Muscle layer of duodenum (tissue), 2 donors: Measurements from ENCODE around the gene RTN4RL2.

Experiments
- H3K27ac ChIP-seq: one replicate; pipeline ENCODE4 v1.7.0; 2013; ENCODE audit warnings: mild to moderate bottlenecking, low read length
- H3K27me3 ChIP-seq: one replicate; pipeline ENCODE4 v1.7.0; 2013; ENCODE audit warnings: low read depth, mild to moderate bottlenecking, control low read depth, low read length
- H3K36me3 ChIP-seq, 2 donors: one replicate each; pipeline ENCODE4 v1.7.0; 2013; ENCODE audit warnings: low read length in 2 of 2, control low read depth in 1 of 2, mild to moderate bottlenecking in 1 of 2; ENCODE audit not compliant: insufficient read depth in 2 of 2, control insufficient read depth in 1 of 2
- H3K4me1 ChIP-seq, 2 donors: one replicate each; pipeline ENCODE4 v1.7.0; 2013; ENCODE audit warnings: low read length in 2 of 2, mild to moderate bottlenecking in 2 of 2, control low read depth in 1 of 2, moderate library complexity in 1 of 2; ENCODE audit not compliant: insufficient read depth in 2 of 2, control insufficient read depth in 1 of 2
- H3K4me3 ChIP-seq, 2 donors: one replicate each; pipeline ENCODE4 v1.7.0; 2013; ENCODE audit warnings: low read length in 2 of 2, low read depth in 1 of 2, mild to moderate bottlenecking in 1 of 2
- H3K9me3 ChIP-seq, 2 donors: one replicate each; pipeline ENCODE4 v1.7.0; 2013; ENCODE audit warnings: low read length in 2 of 2, control low read depth in 1 of 2, mild to moderate bottlenecking in 1 of 2; ENCODE audit not compliant: control insufficient read depth in 1 of 2
- donor health status: healthy.

The RTN4RL2 gene

GRCh38 chr11:57508341-57509170 lies 48.2 kb downstream of the RTN4RL2 start:
- no peaks in the 10 kb centered on the region for H3K9me3 ChIP-seq
- H3K27me3 ChIP-seq = no peaks in the 10 kb centered on the region
- no peaks in the 10 kb centered on the region for H3K36me3 ChIP-seq
- no peak overlapping the region for H3K27ac ChIP-seq
- H3K4me1 ChIP-seq = peaks cover 0 to 6% of the 10 kb centered on the region in 2 donors
- H3K4me3 ChIP-seq = no peak overlapping the region

GRCh38 chr11:57511741-57512430 lies 51.6 kb downstream of the RTN4RL2 start:
- Histone ChIP-seq H3K36me3 (no peaks in the 10 kb centered on the region), H3K4me1 (peaks cover 0 to 25% of the 10 kb centered on the region in 2 donors), H3K9me3 (no peaks in the 10 kb centered on the region), H3K27ac (no peak overlapping the region), H3K4me3 (no peak overlapping the region), H3K27me3 (no peaks in the 10 kb centered on the region)

- no peak overlapping the region for H3K4me3 ChIP-seq
- H3K36me3 ChIP-seq = no peaks in the 10 kb centered on the region
- no peaks in the 10 kb centered on the region for H3K27me3 ChIP-seq
- H3K27ac ChIP-seq = no peak overlapping the region
- H3K4me1 ChIP-seq = peaks cover 0 to 25% of the 10 kb centered on the region in 2 donors
- no peaks in the 10 kb centered on the region for H3K9me3 ChIP-seq
Observed at GRCh38 chr11:57512646-57513451, 52.5 kb downstream of the RTN4RL2 start.

- Histone ChIP-seq H3K4me1 (peaks cover 0 to 25% of the 10 kb centered on the region in 2 donors), H3K36me3 (no peaks in the 10 kb centered on the region), H3K4me3 (no peak overlapping the region), H3K27me3 (no peaks in the 10 kb centered on the region), H3K9me3 (no peaks in the 10 kb centered on the region), H3K27ac (no peak overlapping the region)
Observed at GRCh38 chr11:57513452-57513795, 53.1 kb downstream of the RTN4RL2 start.

GRCh38 chr11:57513911-57514537 lies 53.7 kb downstream of the RTN4RL2 start:
- Histone ChIP-seq H3K27me3 (no peaks in the 10 kb centered on the region), H3K27ac (no peak overlapping the region), H3K36me3 (no peaks in the 10 kb centered on the region), H3K4me1 (peaks cover 0 to 25% of the 10 kb centered on the region in 2 donors), H3K9me3 (no peaks in the 10 kb centered on the region), H3K4me3 (peak overlapping the region; percentile 88 to 94)

- no peaks in the 10 kb centered on the region for H3K27me3 ChIP-seq
- no peak overlapping the region for H3K27ac ChIP-seq
- H3K36me3 ChIP-seq = no peaks in the 10 kb centered on the region
Observed at GRCh38 chr11:57514538-57515331, 54.4 kb downstream of the RTN4RL2 start.

GRCh38 chr11:57515332-57516060 lies 55.2 kb downstream of the RTN4RL2 start, which contains the start of gene SLC43A1:
Gene SLC43A1, minus strand, starts transcription at chr11:57515702. Its CDS starts 1,591 bp downstream, at chr11:57514111.
- Histone ChIP-seq H3K9me3 (no peaks in the 10 kb centered on the region), H3K27me3 (no peaks in the 10 kb centered on the region), H3K4me3 (peak within 1 kb of the TSS; percentile 88 to 94), H3K36me3 (no peaks in the 10 kb centered on the region), H3K4me1 (peaks cover 0 to 25% of the 10 kb centered on the region in 2 donors), H3K27ac (no peak within 1 kb of the TSS)

More at GRCh38 chr11:57514538-57515331, 54.4 kb downstream of the RTN4RL2 start:
- peaks cover 0 to 25% of the 10 kb centered on the region in 2 donors for H3K4me1 ChIP-seq
- H3K4me3 ChIP-seq = peak overlapping the region; percentile 88 to 94
- no peaks in the 10 kb centered on the region for H3K9me3 ChIP-seq

- Histone ChIP-seq H3K27ac (no peak overlapping the region), H3K9me3 (no peaks in the 10 kb centered on the region), H3K4me1 (peaks cover 0 to 25% of the 10 kb centered on the region in 2 donors), H3K4me3 (peak overlapping the region; percentile 88 to 94), H3K36me3 (no peaks in the 10 kb centered on the region), H3K27me3 (no peaks in the 10 kb centered on the region)
Observed at GRCh38 chr11:57516061-57516443, 55.7 kb downstream of the RTN4RL2 start.

GRCh38 chr11:57521116-57521515 lies 60.8 kb downstream of the RTN4RL2 start:
- H3K36me3 ChIP-seq = no peaks in the 10 kb centered on the region
- H3K27ac ChIP-seq = no peak overlapping the region
- H3K4me3 ChIP-seq = no peak overlapping the region

GRCh38 chr11:57523419-57523818 lies 63.1 kb downstream of the RTN4RL2 start:
- no peak overlapping the region for H3K4me3 ChIP-seq
- H3K9me3 ChIP-seq = no peaks in the 10 kb centered on the region
- no peak overlapping the region for H3K27ac ChIP-seq
- H3K27me3 ChIP-seq = no peaks in the 10 kb centered on the region
- H3K4me1 ChIP-seq = no peaks in the 10 kb centered on the region
- H3K36me3 ChIP-seq = peaks cover under 1 to 5% of the 10 kb centered on the region in 2 donors

More at GRCh38 chr11:57521116-57521515, 60.8 kb downstream of the RTN4RL2 start:
- no peaks in the 10 kb centered on the region for H3K9me3 ChIP-seq
- H3K27me3 ChIP-seq = no peaks in the 10 kb centered on the region
- H3K4me1 ChIP-seq = peaks cover 0 to under 1% of the 10 kb centered on the region in 2 donors
